Karpas-422 (cell line): ENCODE data around the gene SCAI. TPM values are rescaled to one million over a fixed set of nuclear protein-coding genes. Genes with fewer than 3 reads are reported as not detected.
"Not testable (repeated sequence)": the region's sequence is repeated elsewhere in the genome, so short reads cannot be mapped to it uniquely, and the experiment has no call there.

Experiments
- DNase-seq: peaks from one replicate; pipeline ENCODE4 v3.0.0-alpha.2; 2015
- H2AFZ ChIP-seq: fragments of 200-600 bp; sonication (generic); 2 replicates; pipeline ENCODE4 v1.6.1; 2014; ENCODE audit warnings: antibody characterized with exemption, low read length, mixed read lengths
- H3K27ac ChIP-seq: fragments of 200-600 bp; sonication (generic); 2 replicates; pipeline ENCODE4 v1.5.1; 2014; ENCODE audit warnings: mild to moderate bottlenecking, low read length, moderate library complexity
- H3K27me3 ChIP-seq: fragments of 200-600 bp; sonication (generic); 2 replicates; pipeline ENCODE4 v1.6.1; 2014; ENCODE audit warnings: low read length, mixed read lengths
- H3K36me3 ChIP-seq: fragments of 200-600 bp; sonication (generic); 2 replicates; pipeline ENCODE4 v1.6.1; 2014; ENCODE audit warnings: low read length, mixed read lengths; ENCODE audit not compliant: insufficient read depth
- H3K4me1 ChIP-seq: fragments of 200-600 bp; sonication (generic); 2 replicates; pipeline ENCODE4 v1.6.1; 2014; ENCODE audit warnings: mild to moderate bottlenecking, low read length, mixed read lengths
- H3K4me2 ChIP-seq: fragments of 200-600 bp; sonication (generic); 2 replicates; pipeline ENCODE4 v1.6.1; 2014; ENCODE audit warnings: low read length, low read depth, mild to moderate bottlenecking; ENCODE audit not compliant: poor library complexity, severe bottlenecking
- H3K4me3 ChIP-seq: fragments of 200-600 bp; sonication (generic); 2 replicates; pipeline ENCODE4 v1.5.1; 2014; ENCODE audit warnings: mild to moderate bottlenecking, antibody characterized with exemption, low read length, mixed read lengths
- H3K79me2 ChIP-seq: fragments of 200-600 bp; sonication (generic); 2 replicates; pipeline ENCODE4 v1.6.1; 2014; ENCODE audit warnings: mild to moderate bottlenecking, low read length, mixed read lengths
- H3K9ac ChIP-seq: fragments of 200-600 bp; sonication (generic); 2 replicates; pipeline ENCODE4 v1.6.0; 2014; ENCODE audit warnings: low read length
- H3K9me2 ChIP-seq: fragments of 200-600 bp; sonication (generic), shearing (Covaris generic); replicated peaks from 2 replicates; pipeline ENCODE4 v1.6.0; 2014; ENCODE audit warnings: mild to moderate bottlenecking, low read length, moderate library complexity; ENCODE audit not compliant: insufficient read depth
- H3K9me3 ChIP-seq: fragments of 300-700, 200-600 bp; sonication (generic); 2 replicates; pipeline ENCODE4 v1.6.1; 2014; ENCODE audit warnings: low read length, mixed read lengths
- H4K20me1 ChIP-seq: fragments of 200-600 bp; sonication (generic); 2 replicates; pipeline ENCODE4 v1.6.1; 2014; ENCODE audit warnings: mild to moderate bottlenecking, antibody characterized with exemption, low read length, low read depth; ENCODE audit not compliant: insufficient read depth
- total RNA-seq: library from RNA; depleted of rRNA; stranded (reverse); fragments of >200 nt; shearing (Covaris generic); gene quantifications from 2 replicates; pipeline ENCODE4 v1.2.3, GENCODE V29; 2014; ENCODE audit warnings: low replicate concordance

SCAI gene
- total RNA-seq, 1 experiment from 2014 or later: 35.3 TPM

DNA sequence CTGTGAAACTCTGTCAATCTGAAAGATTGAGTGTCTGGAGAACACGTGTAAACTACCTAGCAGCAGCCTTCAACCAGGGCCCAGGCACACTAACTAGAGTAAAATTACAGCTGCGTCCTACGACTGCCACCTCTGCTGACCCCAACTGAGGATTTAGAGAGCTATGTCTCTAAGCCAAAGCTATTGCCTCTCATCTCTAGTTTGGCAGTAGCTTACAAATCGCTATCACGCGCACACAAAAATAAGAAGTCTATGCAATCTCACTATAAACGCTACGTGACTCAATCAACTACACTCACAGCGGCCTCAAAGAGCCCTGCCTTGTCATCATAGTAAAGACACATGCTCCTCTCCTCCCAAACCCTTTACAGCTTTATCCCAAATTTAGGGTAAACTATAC, 37.5 kb upstream of the SCAI start:
- H3K27me3 ChIP-seq: no peaks in the 10 kb centered on the region
- peaks cover 6% of the 10 kb centered on the region; the same call in 1 of the 2 replicates for H3K36me3 ChIP-seq
- H3K9me3 ChIP-seq: no peaks in the 10 kb centered on the region
- no peak overlapping the region for H3K9ac ChIP-seq
- no peak for DNase-seq
- no peak overlapping the region for H2AFZ ChIP-seq
- H3K27ac ChIP-seq: no peak overlapping the region
- no peak overlapping the region for H3K4me2 ChIP-seq
- H3K9me2 ChIP-seq: no peaks in the 10 kb centered on the region
- no peak overlapping the region for H3K4me3 ChIP-seq
- H3K79me2 ChIP-seq: peaks cover 100% of the 10 kb centered on the region
- no peaks in the 10 kb centered on the region for H3K4me1 ChIP-seq
- H4K20me1 ChIP-seq: no peaks in the 10 kb centered on the region

DNA sequence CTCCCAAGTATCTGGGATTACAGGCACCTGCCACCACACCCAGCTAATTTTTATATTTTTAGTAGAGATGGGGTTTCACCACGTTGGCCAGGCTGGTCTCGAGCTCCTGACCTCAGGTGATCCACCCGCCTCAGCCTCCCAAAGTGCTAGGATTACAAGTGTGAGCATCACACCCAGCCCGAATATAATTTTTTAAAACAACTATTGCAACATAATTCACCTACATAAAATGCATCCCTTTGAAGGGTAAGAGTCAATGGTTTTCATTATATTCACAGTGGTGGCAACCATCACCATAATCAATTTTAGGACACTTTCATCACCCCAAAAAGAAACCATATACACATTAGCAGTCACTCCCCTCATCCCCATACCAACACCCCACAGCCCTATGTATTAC, 36.4 kb upstream of the SCAI start:
- H3K27me3 ChIP-seq, H3K9me3 ChIP-seq, H3K4me1 ChIP-seq, H3K4me3 ChIP-seq, H3K36me3 ChIP-seq, H3K27ac ChIP-seq, H4K20me1 ChIP-seq, DNase-seq, H3K4me2 ChIP-seq, H3K9ac ChIP-seq, H3K9me2 ChIP-seq, H2AFZ ChIP-seq: not testable (repeated sequence)
- peaks cover 100% of the 10 kb centered on the region for H3K79me2 ChIP-seq

DNA sequence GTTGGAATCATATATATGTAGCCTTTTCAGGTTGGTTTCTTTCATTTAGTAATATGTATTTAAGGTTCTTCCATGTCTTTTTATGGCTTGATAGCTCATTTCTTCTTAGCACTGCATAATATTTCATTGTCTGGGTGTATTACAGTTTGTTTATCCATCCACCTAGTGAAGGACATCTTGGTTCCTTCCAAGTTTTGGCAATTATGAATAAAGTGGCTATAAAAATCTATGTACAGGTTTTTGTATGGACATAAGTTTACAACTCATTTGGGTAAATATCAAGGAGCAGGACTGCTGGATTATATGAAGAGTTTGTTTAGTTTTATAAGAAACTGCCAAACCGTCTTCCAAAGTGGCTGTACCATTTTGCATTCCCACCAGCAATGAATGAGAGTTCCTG, 34.6 kb upstream of the SCAI start:
- Histone ChIP-seq H3K79me2 (peaks cover 98% of the 10 kb centered on the region), H3K9me3 (no peaks in the 10 kb centered on the region), H3K36me3 (peaks cover 5% of the 10 kb centered on the region; the same call in 1 of the 2 replicates), H3K27me3 (no peaks in the 10 kb centered on the region), H4K20me1 (no peaks in the 10 kb centered on the region), H3K4me3 (no peak overlapping the region), H2AFZ (no peak overlapping the region), H3K4me1 (no peaks in the 10 kb centered on the region), H3K9me2 (no peaks in the 10 kb centered on the region), H3K4me2 (no peak overlapping the region), H3K9ac (no peak overlapping the region), H3K27ac (no peak overlapping the region)
- no peak for DNase-seq

DNA sequence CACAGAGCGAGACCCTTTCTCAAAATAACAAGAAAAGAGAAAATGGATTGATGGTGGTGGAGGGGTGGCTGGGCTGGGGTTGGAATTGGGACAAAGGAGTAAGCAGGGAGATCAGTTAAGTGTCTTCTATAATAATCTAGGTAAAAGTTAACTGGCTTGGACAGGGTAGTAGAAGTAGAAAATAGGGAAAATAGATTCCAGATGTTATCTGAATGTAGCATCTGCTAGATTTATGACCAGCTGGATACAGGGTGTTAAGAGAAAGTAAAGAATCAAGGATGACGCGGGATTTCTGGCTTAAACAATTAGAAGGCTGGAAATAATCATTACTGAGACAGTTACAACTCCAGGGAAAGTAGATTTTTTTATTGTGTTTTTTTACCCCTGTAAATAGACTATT, 33.3 kb upstream of the SCAI start:
- no peak overlapping the region for H3K4me3 ChIP-seq
- H3K27me3 ChIP-seq: no peaks in the 10 kb centered on the region
- no peak for DNase-seq
- no peaks in the 10 kb centered on the region for H3K9me3 ChIP-seq
- no peak overlapping the region for H3K9ac ChIP-seq
- no peaks in the 10 kb centered on the region for H3K4me1 ChIP-seq
- no peak overlapping the region for H2AFZ ChIP-seq
- no peak overlapping the region for H3K4me2 ChIP-seq
- peaks cover 98% of the 10 kb centered on the region for H3K79me2 ChIP-seq
- H4K20me1 ChIP-seq: no peaks in the 10 kb centered on the region
- no peak overlapping the region for H3K27ac ChIP-seq
- H3K9me2 ChIP-seq: no peaks in the 10 kb centered on the region
- no peaks in the 10 kb centered on the region for H3K36me3 ChIP-seq

DNA sequence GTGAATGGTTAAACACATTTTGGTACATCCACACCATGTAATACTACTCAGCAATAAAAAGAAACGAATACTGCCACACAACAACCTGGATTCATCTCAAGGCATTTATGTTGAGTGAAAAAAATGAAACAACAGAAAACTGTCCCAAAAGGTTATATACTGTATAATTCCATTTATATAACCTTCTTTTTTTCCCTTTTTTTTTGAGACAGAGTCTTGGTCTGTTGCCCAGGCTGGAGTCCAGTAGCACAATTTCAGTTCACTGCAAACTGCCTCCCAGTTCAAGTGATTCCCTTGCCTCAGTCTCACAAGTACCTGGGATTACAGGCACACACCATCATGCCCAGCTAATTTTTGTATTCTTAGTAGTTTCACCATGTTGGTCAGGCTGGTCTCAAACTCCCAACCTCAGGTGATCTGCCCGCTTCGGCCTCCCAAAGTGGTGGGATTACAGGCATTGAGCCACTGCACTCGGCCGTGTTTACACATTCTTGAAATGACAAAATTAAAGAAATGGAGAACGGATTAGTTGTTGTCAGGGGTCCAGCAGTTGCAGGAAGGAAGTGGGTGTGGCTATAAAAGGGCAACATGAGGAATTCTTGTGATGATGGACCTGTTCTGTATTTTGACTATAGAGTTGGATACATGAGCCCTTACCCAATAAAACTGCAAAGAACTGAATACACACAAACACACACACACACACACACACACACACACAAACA, 28.9 kb upstream of the SCAI start:
- Histone ChIP-seq H3K9me2 (no peaks in the 10 kb centered on the region), H3K9me3 (no peaks in the 10 kb centered on the region), H3K4me2 (no peak overlapping the region), H3K27me3 (no peaks in the 10 kb centered on the region), H3K9ac (no peak overlapping the region), H2AFZ (no peak overlapping the region), H3K36me3 (peaks cover 17% of the 10 kb centered on the region), H3K4me1 (no peaks in the 10 kb centered on the region), H3K27ac (no peak overlapping the region), H4K20me1 (no peaks in the 10 kb centered on the region), H3K4me3 (no peak overlapping the region), H3K79me2 (peaks cover 86% of the 10 kb centered on the region)
- no peak for DNase-seq

DNA sequence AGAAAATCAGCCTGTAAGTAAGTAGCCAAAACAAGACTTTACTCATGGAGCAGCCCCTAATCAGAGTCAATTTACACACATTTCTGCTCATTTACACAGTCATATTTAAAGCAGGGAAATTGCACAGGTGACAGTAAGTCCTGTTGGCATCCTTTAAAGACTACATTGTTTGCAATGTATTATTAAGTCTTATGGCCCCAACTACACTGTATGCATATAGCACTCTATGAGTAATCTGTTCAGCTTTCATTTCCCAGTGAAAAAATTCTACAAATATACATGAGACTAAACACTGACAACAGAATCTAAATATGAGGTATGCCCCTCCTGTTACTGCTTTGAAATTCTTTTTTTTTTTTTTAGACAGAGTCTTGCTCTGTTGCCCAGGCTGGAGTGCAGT, 26.6 kb upstream of the SCAI start:
- Histone ChIP-seq H3K9me3 (no peaks in the 10 kb centered on the region), H2AFZ (no peak overlapping the region), H3K27me3 (no peaks in the 10 kb centered on the region), H3K36me3 (peaks cover 17% of the 10 kb centered on the region), H4K20me1 (no peaks in the 10 kb centered on the region), H3K4me3 (no peak overlapping the region), H3K4me2 (no peak overlapping the region), H3K9me2 (no peaks in the 10 kb centered on the region), H3K27ac (no peak overlapping the region), H3K79me2 (peaks cover 83% of the 10 kb centered on the region), H3K4me1 (no peaks in the 10 kb centered on the region), H3K9ac (no peak overlapping the region)
- no peak for DNase-seq

DNA sequence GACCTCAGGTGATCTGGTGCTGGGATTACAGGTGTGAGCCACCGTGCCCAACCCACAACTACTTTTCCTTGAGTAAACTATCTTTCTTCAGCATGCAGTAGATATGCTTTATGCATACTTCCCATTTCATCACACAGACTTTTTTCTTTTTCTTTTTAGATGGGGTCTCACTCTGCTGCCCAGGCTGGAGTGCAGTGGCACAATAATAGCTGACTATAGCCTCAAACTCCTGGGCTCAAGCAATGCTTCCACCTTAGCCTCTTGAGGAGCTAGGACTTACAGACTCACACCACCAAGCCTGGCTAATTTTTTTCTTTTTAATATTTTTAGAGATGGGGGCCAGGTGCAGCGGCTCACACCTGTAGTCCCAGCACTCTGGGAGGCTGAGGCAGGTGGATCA, 23.4 kb upstream of the SCAI start:
- Histone ChIP-seq H3K9ac (no peak overlapping the region), H3K9me2 (no peaks in the 10 kb centered on the region), H3K4me1 (no peaks in the 10 kb centered on the region), H3K27ac (no peak overlapping the region), H3K4me3 (no peak overlapping the region), H3K36me3 (peaks cover 17% of the 10 kb centered on the region), H3K27me3 (no peaks in the 10 kb centered on the region), H4K20me1 (no peaks in the 10 kb centered on the region), H3K4me2 (no peak overlapping the region), H3K79me2 (peaks cover 75% of the 10 kb centered on the region), H3K9me3 (no peaks in the 10 kb centered on the region), H2AFZ (no peak overlapping the region)
- DNase-seq: no peak

DNA sequence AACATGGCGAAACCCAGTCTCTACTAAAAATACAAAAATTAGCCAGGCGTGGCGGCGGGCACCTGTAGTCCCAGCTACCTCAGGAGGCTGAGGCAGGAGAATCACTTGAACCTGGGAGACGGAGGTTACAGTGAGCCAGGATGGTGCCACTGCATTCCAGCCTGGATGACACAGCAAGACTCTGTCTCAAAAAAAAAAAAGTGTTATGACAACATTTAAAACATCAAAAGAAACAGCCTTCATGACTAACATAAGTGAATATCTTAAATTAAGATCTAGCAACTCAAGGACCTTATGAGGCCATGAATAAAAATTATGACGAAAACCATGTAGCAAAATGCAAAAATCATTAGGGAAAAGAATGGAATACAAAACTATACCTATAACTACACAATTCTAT, 19.6 kb upstream of the SCAI start:
- H3K9me3 ChIP-seq, DNase-seq, H3K4me2 ChIP-seq, H3K27me3 ChIP-seq, H4K20me1 ChIP-seq, H3K4me1 ChIP-seq, H3K27ac ChIP-seq, H3K9me2 ChIP-seq, H3K9ac ChIP-seq, H2AFZ ChIP-seq, H3K36me3 ChIP-seq, H3K4me3 ChIP-seq: not testable (repeated sequence)
- H3K79me2 ChIP-seq: peaks cover 71% of the 10 kb centered on the region
